Measurements from ENCODE around the gene EPB41L4B.
A peak's percentile ranks its signal among the peaks of the same experiment; 100 is the strongest.
"Not testable (repeated sequence)": the region's sequence is repeated elsewhere in the genome, so short reads cannot be mapped to it uniquely, and the experiment has no call there.

Gene EPB41L4B

GRCh38 chr9:109320742-109321448, at the start of gene EPB41L4B:
Gene EPB41L4B (minus strand): TSS chr9:109321059. CDS start chr9:109320446, 613 bp downstream.
- DNase-seq: peak; percentile 31 to 75

- no peak for DNase-seq
Observed at GRCh38 chr9:109369285-109369684, 48.4 kb upstream of the EPB41L4B start.

GRCh38 chr9:109360771-109361170, 39.9 kb upstream of the EPB41L4B start:
- DNase-seq: no peak

GRCh38 chr9:109358968-109359603, 38.2 kb upstream of the EPB41L4B start:
- not testable (repeated sequence) for DNase-seq

GRCh38 chr9:109355564-109356297, 34.9 kb upstream of the EPB41L4B start:
- DNase-seq: no peak

- DNase-seq: no peak
Observed at GRCh38 chr9:109354190-109354589, 33.3 kb upstream of the EPB41L4B start.

GRCh38 chr9:109351032-109351431, 30.2 kb upstream of the EPB41L4B start:
- DNase-seq: no peak

- no peak for DNase-seq
Observed at GRCh38 chr9:109349421-109349846, 28.6 kb upstream of the EPB41L4B start.

- DNase-seq: no peak
Observed at GRCh38 chr9:109346904-109347303, 26.0 kb upstream of the EPB41L4B start.

- DNase-seq: no peak
Observed at GRCh38 chr9:109344866-109345265, 24.0 kb upstream of the EPB41L4B start.

- no peak for DNase-seq
Observed at GRCh38 chr9:109342878-109343277, 22.0 kb upstream of the EPB41L4B start.

- no peak for DNase-seq
Observed at GRCh38 chr9:109341561-109341960, 20.7 kb upstream of the EPB41L4B start.

GRCh38 chr9:109340979-109341378, 20.1 kb upstream of the EPB41L4B start:
- DNase-seq: not testable (repeated sequence)

GRCh38 chr9:109336409-109336808, 15.6 kb upstream of the EPB41L4B start:
- no peak for DNase-seq

- DNase-seq: no peak
Observed at GRCh38 chr9:109335929-109336328, 15.1 kb upstream of the EPB41L4B start.

- no peak for DNase-seq
Observed at GRCh38 chr9:109335121-109335520, 14.3 kb upstream of the EPB41L4B start.

- DNase-seq: no peak
Observed at GRCh38 chr9:109331353-109331752, 10.5 kb upstream of the EPB41L4B start.

- no peak for DNase-seq
Observed at GRCh38 chr9:109329638-109330258, 8.9 kb upstream of the EPB41L4B start.

GRCh38 chr9:109328978-109329637, 8.2 kb upstream of the EPB41L4B start:
- DNase-seq: no peak

- DNase-seq: no peak
Observed at GRCh38 chr9:109325089-109325488, 4.2 kb upstream of the EPB41L4B start.

- no peak for DNase-seq
Observed at GRCh38 chr9:109323771-109324170, 2.9 kb upstream of the EPB41L4B start.

GRCh38 chr9:109321727-109322126, 868 bp upstream of the EPB41L4B start:
- DNase-seq: no peak

- DNase-seq: no peak
Observed at GRCh38 chr9:109320331-109320741, 523 bp downstream of the EPB41L4B start.

Measured in inflammatory macrophage treated with lipopolysaccharide for 1 hour (primary cell).